BE2C (cell line): Measurements from ENCODE around the gene SH3PXD2B.

Experiments used
- DNase-seq: peaks from one replicate; pipeline ENCODE4 v3.0.0-alpha.2; 2020
- H3K27me3 ChIP-seq: fragments of 250-450 bp; sonication (Bioruptor Pico); 2 replicates; pipeline ENCODE4 v1.5.1; 2020; ENCODE audit warnings: mild to moderate bottlenecking
- H3K36me3 ChIP-seq: fragments of 250-450 bp; sonication (Bioruptor Pico); 2 replicates; pipeline ENCODE4 v1.5.1; 2020; ENCODE audit warnings: mild to moderate bottlenecking
- H3K4me1 ChIP-seq: fragments of 250-450 bp; sonication (Bioruptor Pico); 2 replicates; pipeline ENCODE4 v1.5.1; 2020
- H3K4me3 ChIP-seq: 2 replicates; pipeline ENCODE4 v1.5.1; 2011; ENCODE audit warnings: low read depth, low read length
- H3K9me3 ChIP-seq: fragments of 250-450 bp; sonication (Bioruptor Pico); 2 replicates; pipeline ENCODE4 v1.5.1; 2020
- CTCF ChIP-seq: IDR thresholded peaks from 2 replicates; pipeline ENCODE4 v1.5.1; 2012; ENCODE audit warnings: mild to moderate bottlenecking, low read depth, low read length

SH3PXD2B gene

GRCh38 chr5:172395483-172395882 lies 58.8 kb downstream of the SH3PXD2B start:
- Histone ChIP-seq H3K9me3 (no peaks in the 10 kb centered on the region), H3K27me3 (no peaks in the 10 kb centered on the region), H3K4me1 (peaks cover 2% of the 10 kb centered on the region; the same call in 1 of the 2 replicates), H3K4me3 (no peak overlapping the region), H3K36me3 (no peaks in the 10 kb centered on the region)
- TF ChIP-seq CTCF, result no peak
- DNase-seq, result no peak

- TF ChIP-seq CTCF, result 0 out of 2 replicates have a peak, but pooled peaks have one; percentile 12
- Histone ChIP-seq H3K4me1 (no peaks in the 10 kb centered on the region), H3K9me3 (no peaks in the 10 kb centered on the region), H3K27me3 (no peaks in the 10 kb centered on the region), H3K36me3 (no peaks in the 10 kb centered on the region), H3K4me3 (no peak overlapping the region)
- no peak for DNase-seq
Observed at GRCh38 chr5:172389578-172390112, 64.7 kb downstream of the SH3PXD2B start.

- Histone ChIP-seq H3K27me3 (no peaks in the 10 kb centered on the region), H3K36me3 (no peaks in the 10 kb centered on the region), H3K9me3 (no peaks in the 10 kb centered on the region), H3K4me3 (no peak overlapping the region), H3K4me1 (no peaks in the 10 kb centered on the region)
- no peak for DNase-seq
- TF ChIP-seq CTCF, result no peak
Observed at GRCh38 chr5:172388246-172388733, 66.0 kb downstream of the SH3PXD2B start.

- Histone ChIP-seq H3K4me1 (peaks cover 6% of the 10 kb centered on the region; the same call in 1 of the 2 replicates), H3K27me3 (no peaks in the 10 kb centered on the region), H3K4me3 (no peak overlapping the region), H3K36me3 (no peaks in the 10 kb centered on the region), H3K9me3 (no peaks in the 10 kb centered on the region)
- TF ChIP-seq CTCF, result no peak
- no peak for DNase-seq
Observed at GRCh38 chr5:172385707-172386106, 68.6 kb downstream of the SH3PXD2B start.

- Histone ChIP-seq H3K9me3 (no peaks in the 10 kb centered on the region), H3K27me3 (no peaks in the 10 kb centered on the region), H3K4me3 (no peak overlapping the region), H3K36me3 (no peaks in the 10 kb centered on the region), H3K4me1 (peaks cover 6% of the 10 kb centered on the region; the same call in 1 of the 2 replicates)
- no peak for TF ChIP-seq CTCF
- DNase-seq, result no peak
Observed at GRCh38 chr5:172385010-172385563, 69.2 kb downstream of the SH3PXD2B start.

GRCh38 chr5:172383191-172383802 lies 71.0 kb downstream of the SH3PXD2B start:
- Histone ChIP-seq H3K27me3 (no peaks in the 10 kb centered on the region), H3K4me1 (peaks cover 6% of the 10 kb centered on the region; the same call in 1 of the 2 replicates), H3K36me3 (no peaks in the 10 kb centered on the region), H3K4me3 (no peak overlapping the region), H3K9me3 (no peaks in the 10 kb centered on the region)
- no peak for TF ChIP-seq CTCF
- no peak for DNase-seq
